ENCODE results near the gene GPC5.

DNA sequence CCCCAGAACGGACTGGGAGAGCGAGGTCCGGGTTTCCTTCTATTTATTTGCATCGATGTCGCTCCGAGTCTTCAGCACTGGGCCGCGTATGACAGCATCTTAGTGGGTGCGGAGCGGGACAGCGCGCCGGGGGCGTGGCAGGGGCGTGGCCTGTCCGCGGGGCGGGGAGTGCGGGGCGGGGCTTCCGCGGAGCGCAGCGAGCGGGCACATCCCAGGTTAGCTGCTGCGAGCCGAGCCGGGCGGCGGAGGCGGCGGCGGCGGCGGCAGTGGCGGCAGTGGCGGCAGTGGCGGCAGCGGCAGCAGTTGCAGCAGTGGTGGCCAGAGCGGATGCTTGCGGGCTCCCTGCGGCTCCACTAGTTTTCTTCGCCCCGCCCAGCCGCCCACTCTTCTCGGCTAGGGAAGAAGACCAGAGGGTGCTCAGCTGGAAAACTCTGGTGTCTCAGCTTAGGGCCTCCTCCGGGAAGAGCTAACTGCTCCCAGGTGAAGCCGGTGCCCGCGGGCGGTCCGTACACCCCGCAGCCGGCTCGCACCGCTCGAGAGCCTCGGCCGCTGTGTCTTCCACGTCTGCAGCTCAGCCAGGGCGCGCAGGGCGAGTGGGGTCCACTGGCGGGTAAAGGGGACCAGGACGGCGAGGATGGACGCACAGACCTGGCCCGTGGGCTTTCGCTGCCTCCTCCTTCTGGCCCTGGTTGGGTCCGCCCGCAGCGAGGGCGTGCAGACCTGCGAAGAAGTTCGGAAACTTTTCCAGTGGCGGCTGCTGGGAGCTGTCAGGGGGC lies at the start of gene GPC5:
- no peak for TF ChIP-seq EP300 (IDR thresholded peaks at IDR 0.05)
- no peak for TF ChIP-seq POLR2AphosphoS5 (IDR thresholded peaks at IDR 0.05)
- TF ChIP-seq, protein P1, sequence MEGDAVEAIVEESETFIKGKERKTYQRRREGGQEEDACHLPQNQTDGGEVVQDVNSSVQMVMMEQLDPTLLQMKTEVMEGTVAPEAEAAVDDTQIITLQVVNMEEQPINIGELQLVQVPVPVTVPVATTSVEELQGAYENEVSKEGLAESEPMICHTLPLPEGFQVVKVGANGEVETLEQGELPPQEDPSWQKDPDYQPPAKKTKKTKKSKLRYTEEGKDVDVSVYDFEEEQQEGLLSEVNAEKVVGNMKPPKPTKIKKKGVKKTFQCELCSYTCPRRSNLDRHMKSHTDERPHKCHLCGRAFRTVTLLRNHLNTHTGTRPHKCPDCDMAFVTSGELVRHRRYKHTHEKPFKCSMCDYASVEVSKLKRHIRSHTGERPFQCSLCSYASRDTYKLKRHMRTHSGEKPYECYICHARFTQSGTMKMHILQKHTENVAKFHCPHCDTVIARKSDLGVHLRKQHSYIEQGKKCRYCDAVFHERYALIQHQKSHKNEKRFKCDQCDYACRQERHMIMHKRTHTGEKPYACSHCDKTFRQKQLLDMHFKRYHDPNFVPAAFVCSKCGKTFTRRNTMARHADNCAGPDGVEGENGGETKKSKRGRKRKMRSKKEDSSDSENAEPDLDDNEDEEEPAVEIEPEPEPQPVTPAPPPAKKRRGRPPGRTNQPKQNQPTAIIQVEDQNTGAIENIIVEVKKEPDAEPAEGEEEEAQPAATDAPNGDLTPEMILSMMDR (IDR thresholded peaks at IDR 0.05): no peak
